H1 (cell line): Measurements from ENCODE around the gene JAK2.

ENCODE experiments used
- EZH2 ChIP-seq: fragments of 200-600 bp; sonication (generic); IDR thresholded peaks from 2 replicates; pipeline ENCODE4 v1.7.1; 2012; ENCODE audit warnings: low read depth, mild to moderate bottlenecking, moderate library complexity, low read length, inconsistent platforms; ENCODE audit not compliant: severe bottlenecking
- JUND ChIP-seq: IDR thresholded peaks from 2 replicates; pipeline ENCODE4 v1.6.1; 2011; ENCODE audit warnings: mild to moderate bottlenecking, improper control_type of control experiment, low read length
- MAFK ChIP-seq: IDR thresholded peaks from 2 replicates; pipeline ENCODE4 v1.6.1; 2012; ENCODE audit warnings: low read depth, mild to moderate bottlenecking, improper control_type of control experiment, low read length
- POLR2A ChIP-seq, 2 experiments: IDR thresholded peaks; 1 replicate in 1 of 2; 2 replicates in 1 of 2; pipeline ENCODE4 v1.6.1; 2011; ENCODE audit warnings: low read depth in 2 of 2, low read length in 2 of 2, mild to moderate bottlenecking in 2 of 2; ENCODE audit errors: control extremely low read depth in 1 of 2
- TEAD4 ChIP-seq: IDR thresholded peaks from 2 replicates; pipeline ENCODE4 v1.6.1; 2012; ENCODE audit warnings: low read depth, low read length, inconsistent platforms, mixed read lengths
- YY1 ChIP-seq: IDR thresholded peaks from 2 replicates; pipeline ENCODE4 v1.6.1; 2011; ENCODE audit warnings: low read depth, mild to moderate bottlenecking, low read length
- TF ChIP-seq, protein P1 (sequence below), 3 experiments: IDR thresholded peaks; 1 replicate in 2 of 3; 2 replicates in 1 of 3; pipeline versions ENCODE4 v1.5.1 to v1.6.1; 2011; ENCODE audit warnings: low read length in 3 of 3, mild to moderate bottlenecking in 3 of 3, inconsistent platforms in 2 of 3, low read depth in 1 of 3, moderate library complexity in 1 of 3; ENCODE audit not compliant: insufficient read depth in 1 of 3; ENCODE audit errors: control extremely low read depth in 1 of 3

DNA sequence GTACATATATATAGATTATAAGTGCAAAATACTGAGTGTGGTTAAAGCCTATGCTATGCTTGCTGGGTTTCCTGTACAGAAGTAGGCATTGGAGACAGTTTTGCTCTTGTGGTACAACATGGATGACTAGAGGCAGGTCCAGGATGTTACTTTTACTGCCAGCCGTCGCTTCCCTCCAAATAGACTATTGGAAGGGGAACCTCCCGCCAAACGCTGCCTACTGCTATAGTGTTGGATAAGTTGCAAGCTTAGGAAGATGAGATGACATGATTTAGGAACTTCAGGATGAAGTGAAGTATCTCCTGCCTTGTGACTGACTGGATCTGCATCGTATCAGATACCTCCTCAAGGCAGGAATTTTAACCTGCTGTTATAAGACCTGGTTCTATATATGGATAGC, 30.9 kb downstream of the JAK2 start:
- TF ChIP-seq, protein P1, sequence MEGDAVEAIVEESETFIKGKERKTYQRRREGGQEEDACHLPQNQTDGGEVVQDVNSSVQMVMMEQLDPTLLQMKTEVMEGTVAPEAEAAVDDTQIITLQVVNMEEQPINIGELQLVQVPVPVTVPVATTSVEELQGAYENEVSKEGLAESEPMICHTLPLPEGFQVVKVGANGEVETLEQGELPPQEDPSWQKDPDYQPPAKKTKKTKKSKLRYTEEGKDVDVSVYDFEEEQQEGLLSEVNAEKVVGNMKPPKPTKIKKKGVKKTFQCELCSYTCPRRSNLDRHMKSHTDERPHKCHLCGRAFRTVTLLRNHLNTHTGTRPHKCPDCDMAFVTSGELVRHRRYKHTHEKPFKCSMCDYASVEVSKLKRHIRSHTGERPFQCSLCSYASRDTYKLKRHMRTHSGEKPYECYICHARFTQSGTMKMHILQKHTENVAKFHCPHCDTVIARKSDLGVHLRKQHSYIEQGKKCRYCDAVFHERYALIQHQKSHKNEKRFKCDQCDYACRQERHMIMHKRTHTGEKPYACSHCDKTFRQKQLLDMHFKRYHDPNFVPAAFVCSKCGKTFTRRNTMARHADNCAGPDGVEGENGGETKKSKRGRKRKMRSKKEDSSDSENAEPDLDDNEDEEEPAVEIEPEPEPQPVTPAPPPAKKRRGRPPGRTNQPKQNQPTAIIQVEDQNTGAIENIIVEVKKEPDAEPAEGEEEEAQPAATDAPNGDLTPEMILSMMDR (IDR thresholded peaks at IDR 0.05; ENCODE audit: control extremely low read depth in 1 of 3, insufficient read depth in 1 of 3, low read depth in 1 of 3, low read length in 3 of 3), result no peak
- TF ChIP-seq POLR2A (IDR thresholded peaks at IDR 0.05; ENCODE audit: control extremely low read depth in 1 of 2, low read depth in 2 of 2, low read length in 2 of 2) (no peak), MAFK (no peak), YY1 (no peak), JUND (no peak), TEAD4 (no peak), EZH2 (no peak)
